GM23248 (cell line): ENCODE measurements around the gene FZD1.

Experiments
- EZH2 ChIP-seq: fragments of 200-600 bp; sonication (generic); IDR thresholded peaks from 2 replicates; pipeline ENCODE4 v1.6.1; 2018; ENCODE audit warnings: antibody characterized with exemption, mild to moderate bottlenecking; ENCODE audit not compliant: insufficient read depth, poor library complexity, severe bottlenecking
- EZH2phosphoT487 ChIP-seq: fragments of 200-600 bp; sonication (generic); IDR thresholded peaks from 2 replicates; pipeline ENCODE4 v1.6.1; 2018; ENCODE audit warnings: antibody characterized with exemption, moderate library complexity, mild to moderate bottlenecking, low read depth; ENCODE audit not compliant: insufficient read depth

DNA sequence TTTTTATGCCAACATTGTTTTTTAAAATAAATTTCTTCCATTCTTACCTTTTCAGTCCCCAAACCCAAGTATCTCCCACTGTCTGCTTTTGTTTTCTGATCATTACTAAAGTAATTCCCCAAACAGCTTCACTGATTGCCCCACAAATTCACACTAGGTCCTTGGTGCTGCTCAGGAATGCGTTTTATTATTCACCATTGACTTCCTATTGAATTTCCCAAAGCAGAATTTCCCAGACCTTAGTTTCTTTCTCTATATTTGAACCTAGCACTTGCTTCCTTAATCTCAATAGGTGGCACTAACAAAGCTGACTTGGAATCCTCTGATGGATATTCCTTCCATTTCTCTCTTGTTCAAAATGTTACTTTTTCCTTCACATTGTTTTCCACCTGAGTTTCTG lies 52.2 kb downstream of the FZD1 start:
- TF ChIP-seq EZH2phosphoT487: no peak
- TF ChIP-seq EZH2: no peak
